GM12801 (cell line): ENCODE results near the gene EFNB3.

Experiments
- TF ChIP-seq, protein P1 (sequence below): IDR thresholded peaks from one replicate; pipeline ENCODE4 v1.5.1; 2011; ENCODE audit warnings: control low read depth; ENCODE audit not compliant: insufficient read length; ENCODE audit errors: extremely low read depth

EFNB3 gene

DNA sequence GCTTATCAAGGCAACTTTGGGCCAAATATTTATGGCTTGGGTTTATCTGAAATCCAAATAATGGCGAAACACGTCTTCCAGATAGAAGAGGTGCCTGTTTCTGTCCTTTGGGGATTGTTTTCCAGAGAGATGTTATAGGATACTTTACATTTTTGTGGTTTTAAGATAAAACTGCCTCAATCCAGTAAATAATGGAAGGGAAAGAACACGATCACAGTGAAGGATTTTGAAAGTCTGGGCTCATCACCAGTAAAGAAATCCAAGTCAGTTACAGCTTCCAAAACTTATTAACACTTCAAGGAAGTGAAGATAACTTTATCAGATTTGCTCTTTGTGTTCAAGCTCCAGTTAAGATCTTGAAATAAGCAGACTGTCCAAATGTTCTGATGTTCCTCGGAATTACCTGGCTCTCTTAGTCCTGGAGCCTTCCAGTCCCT is 42.7 kb downstream of the EFNB3 start:
- TF ChIP-seq, protein P1, sequence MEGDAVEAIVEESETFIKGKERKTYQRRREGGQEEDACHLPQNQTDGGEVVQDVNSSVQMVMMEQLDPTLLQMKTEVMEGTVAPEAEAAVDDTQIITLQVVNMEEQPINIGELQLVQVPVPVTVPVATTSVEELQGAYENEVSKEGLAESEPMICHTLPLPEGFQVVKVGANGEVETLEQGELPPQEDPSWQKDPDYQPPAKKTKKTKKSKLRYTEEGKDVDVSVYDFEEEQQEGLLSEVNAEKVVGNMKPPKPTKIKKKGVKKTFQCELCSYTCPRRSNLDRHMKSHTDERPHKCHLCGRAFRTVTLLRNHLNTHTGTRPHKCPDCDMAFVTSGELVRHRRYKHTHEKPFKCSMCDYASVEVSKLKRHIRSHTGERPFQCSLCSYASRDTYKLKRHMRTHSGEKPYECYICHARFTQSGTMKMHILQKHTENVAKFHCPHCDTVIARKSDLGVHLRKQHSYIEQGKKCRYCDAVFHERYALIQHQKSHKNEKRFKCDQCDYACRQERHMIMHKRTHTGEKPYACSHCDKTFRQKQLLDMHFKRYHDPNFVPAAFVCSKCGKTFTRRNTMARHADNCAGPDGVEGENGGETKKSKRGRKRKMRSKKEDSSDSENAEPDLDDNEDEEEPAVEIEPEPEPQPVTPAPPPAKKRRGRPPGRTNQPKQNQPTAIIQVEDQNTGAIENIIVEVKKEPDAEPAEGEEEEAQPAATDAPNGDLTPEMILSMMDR = no peak

DNA sequence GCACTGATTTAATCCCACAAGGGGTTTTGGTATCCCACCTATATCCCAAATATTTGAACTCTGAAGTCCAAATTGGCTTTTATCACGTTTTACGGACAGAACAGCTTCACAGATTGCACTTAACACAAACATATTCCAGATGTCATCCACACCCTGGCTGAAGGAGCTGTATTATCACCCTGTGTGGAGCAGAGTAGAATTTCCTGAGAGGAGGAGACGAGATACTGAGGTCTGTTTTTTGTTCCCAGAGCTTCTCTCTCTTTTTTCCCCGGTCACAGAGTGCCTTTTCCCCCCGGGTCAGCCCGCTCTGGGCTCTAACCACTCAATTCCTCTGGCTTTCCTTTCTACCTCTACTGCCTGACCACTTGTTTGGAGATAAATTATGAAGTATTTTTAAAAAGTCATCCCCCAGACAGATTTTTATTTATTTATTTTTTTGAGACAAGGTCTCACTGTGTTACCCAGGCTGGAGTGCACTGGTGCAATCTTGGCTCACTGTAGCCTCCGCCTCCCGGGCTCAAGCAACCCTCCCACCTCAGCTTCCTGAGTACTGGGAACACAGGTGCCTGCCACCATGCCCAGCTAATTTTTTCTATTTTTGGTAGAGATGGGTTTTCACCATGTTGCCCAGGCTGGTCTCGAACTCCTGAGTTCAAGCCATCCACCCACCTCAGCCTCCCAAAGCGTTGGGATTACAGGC is 43.2 kb downstream of the EFNB3 start:
- TF ChIP-seq, protein P1 = no peak

DNA sequence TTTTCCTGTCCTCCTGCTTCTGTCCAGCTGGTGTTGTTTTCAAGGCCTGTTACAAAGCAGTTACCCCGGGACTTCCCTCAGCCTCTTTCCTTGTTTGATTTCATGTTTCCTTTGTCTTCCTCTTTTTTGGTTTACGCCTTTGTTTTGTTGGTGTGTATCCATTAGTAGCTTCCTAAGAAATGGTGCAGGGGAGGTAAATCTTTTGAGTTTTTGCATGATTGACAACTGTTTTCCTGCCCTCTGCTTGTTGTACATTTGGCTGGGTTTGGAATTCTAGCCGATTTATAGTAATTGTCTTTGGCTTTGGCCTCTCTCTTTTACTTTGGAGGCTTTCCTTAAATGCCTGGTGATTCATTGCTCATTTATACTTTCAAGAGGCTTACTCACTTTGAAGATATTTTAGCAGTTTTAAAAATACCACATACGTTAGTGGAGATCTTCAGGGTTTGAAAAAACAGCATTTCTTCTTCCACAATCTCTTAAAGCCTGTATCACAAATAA is 45.4 kb downstream of the EFNB3 start:
- TF ChIP-seq, protein P1 = no peak

DNA sequence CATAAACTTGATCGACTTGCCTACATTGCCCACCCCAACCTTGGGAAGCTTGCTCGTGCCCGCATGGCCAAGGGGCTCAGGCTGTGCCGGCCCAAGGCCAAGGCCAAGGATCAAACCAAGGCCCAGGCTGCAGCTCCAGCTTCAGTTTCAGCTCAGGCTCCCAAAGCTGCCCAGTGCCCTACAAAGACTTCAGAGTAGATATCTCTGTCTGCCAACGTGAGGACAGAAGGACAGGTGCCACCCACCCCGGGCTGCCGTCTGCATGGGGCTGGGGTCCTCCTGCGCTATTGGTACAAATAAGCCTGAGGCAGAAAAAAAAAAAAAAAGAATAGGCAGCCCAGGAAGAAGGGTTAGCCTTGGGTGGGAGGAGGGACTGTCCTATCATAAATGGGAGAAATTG is 49.7 kb downstream of the EFNB3 start:
- TF ChIP-seq, protein P1 = no peak

DNA sequence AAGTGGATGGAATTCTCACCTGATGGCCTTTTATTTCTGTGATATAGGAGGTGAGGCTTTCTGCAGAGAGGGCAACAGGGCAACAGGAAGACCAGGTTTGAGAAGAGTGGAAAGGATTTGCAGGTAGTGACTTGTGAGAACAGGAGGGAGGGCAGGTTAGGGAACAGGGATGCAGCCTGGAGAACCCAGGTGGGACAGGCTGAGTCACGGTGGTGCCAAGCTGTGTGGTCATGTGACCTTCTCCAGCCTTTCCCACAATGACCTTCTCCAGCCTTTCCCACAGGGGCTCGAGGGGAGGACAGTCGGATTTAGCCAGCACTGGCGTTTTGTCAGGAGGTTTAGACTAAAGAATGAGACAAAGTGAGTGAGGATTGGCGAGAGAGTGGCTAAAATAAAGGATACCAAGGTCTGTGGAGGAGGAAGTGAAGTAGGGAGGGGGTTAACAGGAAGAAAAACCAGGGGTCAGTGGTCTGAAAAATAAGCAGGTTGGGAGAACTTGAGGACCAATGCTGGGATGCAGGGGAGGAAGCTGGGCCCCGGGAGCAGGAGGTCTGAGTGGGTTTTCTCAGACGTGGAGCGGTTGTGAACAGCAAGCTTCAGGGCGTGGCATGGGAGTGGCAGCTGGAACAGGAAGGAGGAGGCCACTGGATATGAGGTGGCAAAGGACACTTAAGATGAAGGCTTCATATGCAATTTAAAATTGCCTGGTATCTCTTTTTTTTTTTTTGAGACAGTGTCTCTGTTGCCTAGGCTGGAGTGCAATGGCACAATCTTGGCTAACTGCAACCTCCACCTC is 50.3 kb downstream of the EFNB3 start:
- TF ChIP-seq, protein P1 = no peak

DNA sequence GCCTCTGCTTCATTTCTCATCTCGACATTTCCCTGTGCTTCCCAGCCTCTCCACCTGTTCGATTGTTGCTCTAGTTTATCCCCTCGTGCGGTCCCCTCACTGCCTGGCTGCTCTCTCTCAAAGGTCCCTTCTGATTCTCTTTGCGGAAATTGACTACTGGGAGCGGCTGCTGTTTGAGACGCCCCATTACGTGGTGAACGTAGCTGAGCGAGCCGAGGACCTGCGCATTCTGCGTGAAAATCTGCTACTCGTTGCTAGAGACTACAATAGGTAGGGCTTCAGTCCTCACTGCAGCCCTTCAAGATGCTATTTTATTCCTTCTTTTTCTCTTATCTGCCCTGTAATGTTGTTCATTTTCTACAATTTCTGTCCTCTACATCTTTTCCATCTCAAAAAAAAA is 52.0 kb downstream of the EFNB3 start:
- TF ChIP-seq, protein P1 = no peak
